ENCODE results near the gene NXT2.

DNA sequence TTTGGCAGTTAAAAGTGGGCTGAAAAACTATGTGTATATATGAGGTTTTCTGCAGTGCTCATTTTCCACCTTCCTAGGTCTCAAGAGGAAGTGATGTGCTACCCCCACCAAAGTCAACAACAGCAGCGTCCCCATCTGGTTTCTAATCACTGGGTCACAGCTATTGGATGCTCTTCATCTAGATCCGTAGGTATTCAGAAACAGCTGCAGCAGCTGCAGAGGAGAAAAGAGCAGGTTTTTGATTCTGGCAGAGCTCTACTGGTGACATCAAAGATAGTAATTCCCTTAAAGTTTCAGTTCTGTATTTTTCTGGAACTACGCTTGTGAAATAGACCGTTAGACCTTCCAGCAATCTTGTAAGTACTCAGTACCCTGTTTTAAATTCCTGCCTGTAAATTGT, 49.0 kb upstream of the NXT2 start:
- TF ChIP-seq, protein P1, sequence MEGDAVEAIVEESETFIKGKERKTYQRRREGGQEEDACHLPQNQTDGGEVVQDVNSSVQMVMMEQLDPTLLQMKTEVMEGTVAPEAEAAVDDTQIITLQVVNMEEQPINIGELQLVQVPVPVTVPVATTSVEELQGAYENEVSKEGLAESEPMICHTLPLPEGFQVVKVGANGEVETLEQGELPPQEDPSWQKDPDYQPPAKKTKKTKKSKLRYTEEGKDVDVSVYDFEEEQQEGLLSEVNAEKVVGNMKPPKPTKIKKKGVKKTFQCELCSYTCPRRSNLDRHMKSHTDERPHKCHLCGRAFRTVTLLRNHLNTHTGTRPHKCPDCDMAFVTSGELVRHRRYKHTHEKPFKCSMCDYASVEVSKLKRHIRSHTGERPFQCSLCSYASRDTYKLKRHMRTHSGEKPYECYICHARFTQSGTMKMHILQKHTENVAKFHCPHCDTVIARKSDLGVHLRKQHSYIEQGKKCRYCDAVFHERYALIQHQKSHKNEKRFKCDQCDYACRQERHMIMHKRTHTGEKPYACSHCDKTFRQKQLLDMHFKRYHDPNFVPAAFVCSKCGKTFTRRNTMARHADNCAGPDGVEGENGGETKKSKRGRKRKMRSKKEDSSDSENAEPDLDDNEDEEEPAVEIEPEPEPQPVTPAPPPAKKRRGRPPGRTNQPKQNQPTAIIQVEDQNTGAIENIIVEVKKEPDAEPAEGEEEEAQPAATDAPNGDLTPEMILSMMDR (IDR thresholded peaks at IDR 0.05): no peak
- no peak for TF ChIP-seq POLR2A (IDR thresholded peaks at IDR 0.05)
